ENCODE measurements around the gene HOXB1. TPM values are rescaled to one million over a fixed set of nuclear protein-coding genes. Genes with fewer than 3 reads are reported as not detected.

Gene HOXB1
- total RNA-seq, 2 experiments from 2014 or later = not detected

- H3K27me3 Mint-ChIP-seq (ENCODE audit: low read depth) = peaks cover 10% of the 10 kb centered on the region
- POLR2A ChIA-PET = no interaction called here
- peaks cover 15% of the 10 kb centered on the region for H3K4me1 Mint-ChIP-seq (ENCODE audit: low read depth)
- H3K36me3 Mint-ChIP-seq (ENCODE audit: low read depth) = peaks cover 19% of the 10 kb centered on the region
- no peaks in the 10 kb centered on the region for H3K9me3 Mint-ChIP-seq (ENCODE audit: insufficient read depth)
- no peak overlapping the region for H3K4me3 Mint-ChIP-seq
- CTCF ChIA-PET = interaction anchor here (0.8 kb wide), 1 partner anchor 229 kb away, joined by 3 read pairs; no protein-coding TSS in a partner anchor
- ATAC-seq (no peak), DNase-seq (no peak)
- H3K27ac Mint-ChIP-seq = no peak overlapping the region
These were observed 35.3 kb upstream of the HOXB1 start for GRCh38 chr17:48565925-48566710.

GRCh38 chr17:48565022-48565554, 34.3 kb upstream of the HOXB1 start:
- CTCF ChIA-PET = no interaction called here
- H3K36me3 Mint-ChIP-seq (ENCODE audit: low read depth) = peaks cover 20% of the 10 kb centered on the region

GRCh38 chr17:48564188-48565021, 33.6 kb upstream of the HOXB1 start:
- Mint-ChIP-seq H3K27me3 (ENCODE audit: low read depth) (peaks cover 10% of the 10 kb centered on the region), H3K4me3 (no peak overlapping the region), H3K9me3 (ENCODE audit: insufficient read depth) (no peaks in the 10 kb centered on the region), H3K27ac (no peak overlapping the region), H3K4me1 (ENCODE audit: low read depth) (peaks cover 20% of the 10 kb centered on the region), H3K36me3 (ENCODE audit: low read depth) (peaks cover 20% of the 10 kb centered on the region)
- no peak for ATAC-seq
- no peak for DNase-seq
- POLR2A ChIA-PET = interaction anchor here (0.5 kb wide), 1 partner anchor 10 kb away, joined by 3 read pairs; no protein-coding TSS in a partner anchor
- CTCF ChIA-PET = no interaction called here

More at GRCh38 chr17:48565022-48565554, 34.3 kb upstream of the HOXB1 start:
- ATAC-seq = no peak
- Mint-ChIP-seq H3K4me1 (ENCODE audit: low read depth) (peaks cover 20% of the 10 kb centered on the region), H3K27ac (no peak overlapping the region), H3K27me3 (ENCODE audit: low read depth) (peaks cover 10% of the 10 kb centered on the region), H3K9me3 (ENCODE audit: insufficient read depth) (no peaks in the 10 kb centered on the region), H3K4me3 (no peak overlapping the region)
- POLR2A ChIA-PET = interaction anchor here (0.6 kb wide), 1 partner anchor 320 kb away, joined by 4 read pairs; no protein-coding TSS in a partner anchor
- no peak for DNase-seq

- H3K9me3 Mint-ChIP-seq (ENCODE audit: insufficient read depth) = no peaks in the 10 kb centered on the region
- peaks cover 7% of the 10 kb centered on the region for H3K27me3 Mint-ChIP-seq (ENCODE audit: low read depth)
- no peak overlapping the region for H3K4me3 Mint-ChIP-seq
- CTCF ChIA-PET = no interaction called here
- H3K36me3 Mint-ChIP-seq (ENCODE audit: low read depth) = peaks cover 16% of the 10 kb centered on the region
- no peak overlapping the region for H3K27ac Mint-ChIP-seq
- H3K4me1 Mint-ChIP-seq (ENCODE audit: low read depth) = peaks cover 20% of the 10 kb centered on the region
- ATAC-seq = no peak
- POLR2A ChIA-PET = interaction anchor here (0.5 kb wide), 1 partner anchor 11 kb away, joined by 3 read pairs; no protein-coding TSS in a partner anchor
- no peak for DNase-seq
These were observed 33.0 kb upstream of the HOXB1 start for GRCh38 chr17:48563867-48564187.

GRCh38 chr17:48563385-48563838, 32.6 kb upstream of the HOXB1 start:
- Mint-ChIP-seq H3K36me3 (ENCODE audit: low read depth) (peaks cover 13% of the 10 kb centered on the region), H3K4me1 (ENCODE audit: low read depth) (peaks cover 20% of the 10 kb centered on the region), H3K9me3 (ENCODE audit: insufficient read depth) (no peaks in the 10 kb centered on the region), H3K27me3 (ENCODE audit: low read depth) (peaks cover 9% of the 10 kb centered on the region), H3K27ac (no peak overlapping the region), H3K4me3 (no peak overlapping the region)
- ChIA-PET CTCF (no interaction called here), POLR2A (no interaction called here)
- DNase-seq (no peak), ATAC-seq (no peak)

- Mint-ChIP-seq H3K27me3 (ENCODE audit: low read depth) (peaks cover 8% of the 10 kb centered on the region), H3K9me3 (ENCODE audit: insufficient read depth) (no peaks in the 10 kb centered on the region), H3K4me1 (ENCODE audit: low read depth) (peaks cover 20% of the 10 kb centered on the region), H3K27ac (no peak overlapping the region), H3K36me3 (ENCODE audit: low read depth) (peaks cover 10% of the 10 kb centered on the region), H3K4me3 (no peak overlapping the region)
- ATAC-seq = no peak
- no peak for DNase-seq
- POLR2A ChIA-PET = no interaction called here
- CTCF ChIA-PET = no interaction called here
These were observed 32.1 kb upstream of the HOXB1 start for GRCh38 chr17:48562934-48563333.

GRCh38 chr17:48561884-48562810, 31.3 kb upstream of the HOXB1 start:
- H3K27ac Mint-ChIP-seq = peak overlapping the region; percentile 80
- H3K27me3 Mint-ChIP-seq (ENCODE audit: low read depth) = peaks cover 8% of the 10 kb centered on the region
- peak; percentile 76 for ATAC-seq
- H3K9me3 Mint-ChIP-seq (ENCODE audit: insufficient read depth) = no peaks in the 10 kb centered on the region
- POLR2A ChIA-PET = no interaction called here
- DNase-seq = no peak
- H3K36me3 Mint-ChIP-seq (ENCODE audit: low read depth) = peaks cover 10% of the 10 kb centered on the region
- H3K4me1 Mint-ChIP-seq (ENCODE audit: low read depth) = peaks cover 20% of the 10 kb centered on the region
- CTCF ChIA-PET = interaction anchor here (0.7 to 1.3 kb wide), 2 partner anchors 13 to 21 kb away, joined by 3 read pairs; no protein-coding TSS in a partner anchor
- H3K4me3 Mint-ChIP-seq = no peak overlapping the region

GRCh38 chr17:48559840-48560817, 29.3 kb upstream of the HOXB1 start:
- Mint-ChIP-seq H3K9me3 (ENCODE audit: insufficient read depth) (no peaks in the 10 kb centered on the region), H3K27me3 (ENCODE audit: low read depth) (peaks cover 17% of the 10 kb centered on the region), H3K27ac (no peak overlapping the region), H3K4me1 (ENCODE audit: low read depth) (peaks cover 26% of the 10 kb centered on the region), H3K36me3 (ENCODE audit: low read depth) (peaks cover 10% of the 10 kb centered on the region), H3K4me3 (no peak overlapping the region)
- DNase-seq = no peak
- CTCF ChIA-PET = interaction anchor here (1.2 kb wide), 1 partner anchor 225 kb away, joined by 3 read pairs; no protein-coding TSS in a partner anchor
- no peak for ATAC-seq
- POLR2A ChIA-PET = interaction anchor here (0.7 kb wide), 1 partner anchor 548 kb away, joined by 3 read pairs; no protein-coding TSS in a partner anchor

GRCh38 chr17:48559122-48559839, 28.5 kb upstream of the HOXB1 start:
- no peak for ATAC-seq
- POLR2A ChIA-PET = no interaction called here
- Mint-ChIP-seq H3K9me3 (ENCODE audit: insufficient read depth) (no peaks in the 10 kb centered on the region), H3K27me3 (ENCODE audit: low read depth) (peaks cover 13% of the 10 kb centered on the region), H3K36me3 (ENCODE audit: low read depth) (peaks cover 10% of the 10 kb centered on the region), H3K4me1 (ENCODE audit: low read depth) (peaks cover 30% of the 10 kb centered on the region), H3K4me3 (no peak overlapping the region), H3K27ac (no peak overlapping the region)
- no peak for DNase-seq
- CTCF ChIA-PET = no interaction called here

- ChIA-PET CTCF (no interaction called here), POLR2A (no interaction called here)
- DNase-seq = no peak
- H3K4me3 Mint-ChIP-seq = no peak overlapping the region
- H3K27ac Mint-ChIP-seq = no peak overlapping the region
- H3K27me3 Mint-ChIP-seq (ENCODE audit: low read depth) = peaks cover 13% of the 10 kb centered on the region
- peaks cover 10% of the 10 kb centered on the region for H3K36me3 Mint-ChIP-seq (ENCODE audit: low read depth)
- no peaks in the 10 kb centered on the region for H3K9me3 Mint-ChIP-seq (ENCODE audit: insufficient read depth)
- H3K4me1 Mint-ChIP-seq (ENCODE audit: low read depth) = peaks cover 30% of the 10 kb centered on the region
- ATAC-seq = no peak
These were observed 28.0 kb upstream of the HOXB1 start for GRCh38 chr17:48558831-48559121.

All from activated CD8-positive, alpha-beta T cell treated with anti-CD3 and anti-CD28 coated beads, Interleukin-2, amount 10 ng/mL, durations not matched to agents 7 days and 5 days (primary cell).